KMS-11 (cell line): Measurements from ENCODE around the gene OPN4.

Experiments used
- H2AFZ ChIP-seq: fragments of 200-600 bp; sonication (generic); 2 replicates; pipeline ENCODE4 v1.6.1; 2016; ENCODE audit warnings: antibody characterized with exemption, mixed run types, low read depth
- H3K27ac ChIP-seq: fragments of 200-600 bp; sonication (generic); 2 replicates; pipeline ENCODE4 v1.6.1; 2016; ENCODE audit warnings: mild to moderate bottlenecking, mixed run types
- H3K27me3 ChIP-seq: fragments of 200-600 bp; sonication (generic); 2 replicates; pipeline ENCODE4 v1.6.1; 2017; ENCODE audit warnings: mild to moderate bottlenecking, low read depth, mixed run types, moderate library complexity; ENCODE audit not compliant: insufficient read depth
- H3K36me3 ChIP-seq: fragments of 200-600 bp; sonication (generic); 2 replicates; pipeline ENCODE4 v1.6.1; 2017; ENCODE audit warnings: mild to moderate bottlenecking, mixed run types; ENCODE audit not compliant: insufficient read depth
- H3K4me1 ChIP-seq: fragments of 200-600 bp; sonication (generic); 2 replicates; pipeline ENCODE4 v1.6.1; 2016; ENCODE audit warnings: mild to moderate bottlenecking, low read depth, mixed run types; ENCODE audit not compliant: poor library complexity, severe bottlenecking
- H3K4me2 ChIP-seq: fragments of 200-600 bp; sonication (generic); 2 replicates; pipeline ENCODE4 v1.7.0; 2016; ENCODE audit warnings: mild to moderate bottlenecking, mixed run types
- H3K4me3 ChIP-seq: fragments of 200-600 bp; sonication (generic); IDR thresholded peaks from 2 replicates; pipeline ENCODE4 v1.6.1; 2017; ENCODE audit warnings: low read depth, low read length, mixed read lengths; ENCODE audit not compliant: insufficient read depth
- H3K79me2 ChIP-seq: fragments of 200-600 bp; sonication (generic); 2 replicates; pipeline ENCODE4 v1.6.1; 2016; ENCODE audit warnings: low read depth, mixed run types; ENCODE audit not compliant: insufficient read depth
- H3K9ac ChIP-seq: fragments of 200-600 bp; sonication (generic); 2 replicates; pipeline ENCODE4 v1.6.1; 2016; ENCODE audit warnings: mild to moderate bottlenecking, mixed run types
- H4K20me1 ChIP-seq: fragments of 200-600 bp; sonication (generic); 2 replicates; pipeline ENCODE4 v1.6.1; 2016; ENCODE audit warnings: mild to moderate bottlenecking, mixed run types; ENCODE audit not compliant: insufficient read depth
- TF ChIP-seq, protein P1 (sequence below): fragments of 200-600 bp; sonication (generic); conservative IDR thresholded peaks from 2 replicates; pipeline ENCODE4 v1.6.1; 2017; ENCODE audit warnings: low read depth, mild to moderate bottlenecking, antibody characterized with exemption, low read length, moderate library complexity, mixed read lengths

OPN4 gene

DNA sequence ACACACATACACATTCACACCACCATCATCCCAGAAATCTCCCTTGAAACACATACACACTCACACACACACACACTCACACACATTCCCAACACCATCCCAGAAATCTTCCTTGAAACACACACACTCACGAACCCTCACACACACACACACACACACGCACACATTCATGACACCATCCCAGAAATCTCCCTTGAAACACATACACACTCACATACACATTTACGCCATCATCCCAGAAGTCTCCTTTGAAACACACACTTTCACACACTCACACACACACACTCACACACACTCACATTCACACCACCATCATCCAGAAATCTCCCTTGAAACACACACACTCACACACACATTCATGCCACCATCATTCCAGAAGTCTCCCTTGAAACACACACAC, 360 bp upstream of the OPN4 start:
- Histone ChIP-seq H3K4me2 (no peak overlapping the region), H3K27ac (no peak overlapping the region), H3K36me3 (no peaks in the 10 kb centered on the region), H2AFZ (no peak overlapping the region), H3K4me3 (no peak overlapping the region), H4K20me1 (no peaks in the 10 kb centered on the region), H3K27me3 (no peaks in the 10 kb centered on the region), H3K9ac (no peak overlapping the region), H3K4me1 (no peaks in the 10 kb centered on the region), H3K79me2 (no peaks in the 10 kb centered on the region)
- TF ChIP-seq, protein P1, sequence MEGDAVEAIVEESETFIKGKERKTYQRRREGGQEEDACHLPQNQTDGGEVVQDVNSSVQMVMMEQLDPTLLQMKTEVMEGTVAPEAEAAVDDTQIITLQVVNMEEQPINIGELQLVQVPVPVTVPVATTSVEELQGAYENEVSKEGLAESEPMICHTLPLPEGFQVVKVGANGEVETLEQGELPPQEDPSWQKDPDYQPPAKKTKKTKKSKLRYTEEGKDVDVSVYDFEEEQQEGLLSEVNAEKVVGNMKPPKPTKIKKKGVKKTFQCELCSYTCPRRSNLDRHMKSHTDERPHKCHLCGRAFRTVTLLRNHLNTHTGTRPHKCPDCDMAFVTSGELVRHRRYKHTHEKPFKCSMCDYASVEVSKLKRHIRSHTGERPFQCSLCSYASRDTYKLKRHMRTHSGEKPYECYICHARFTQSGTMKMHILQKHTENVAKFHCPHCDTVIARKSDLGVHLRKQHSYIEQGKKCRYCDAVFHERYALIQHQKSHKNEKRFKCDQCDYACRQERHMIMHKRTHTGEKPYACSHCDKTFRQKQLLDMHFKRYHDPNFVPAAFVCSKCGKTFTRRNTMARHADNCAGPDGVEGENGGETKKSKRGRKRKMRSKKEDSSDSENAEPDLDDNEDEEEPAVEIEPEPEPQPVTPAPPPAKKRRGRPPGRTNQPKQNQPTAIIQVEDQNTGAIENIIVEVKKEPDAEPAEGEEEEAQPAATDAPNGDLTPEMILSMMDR: no peak

GRCh38 chr10:86655173-86655540, 810 bp downstream of the OPN4 start:
- Histone ChIP-seq H3K4me3 (no peak overlapping the region), H3K27ac (no peak overlapping the region), H3K79me2 (no peaks in the 10 kb centered on the region), H3K4me2 (no peak overlapping the region), H2AFZ (no peak overlapping the region), H3K9ac (no peak overlapping the region), H4K20me1 (no peaks in the 10 kb centered on the region), H3K36me3 (no peaks in the 10 kb centered on the region), H3K27me3 (no peaks in the 10 kb centered on the region), H3K4me1 (no peaks in the 10 kb centered on the region)
- TF ChIP-seq, protein P1: no peak

- H3K27ac ChIP-seq: no peak overlapping the region
- H3K36me3 ChIP-seq: no peaks in the 10 kb centered on the region
- TF ChIP-seq, protein P1: no peak
- H3K79me2 ChIP-seq: no peaks in the 10 kb centered on the region
- H3K4me3 ChIP-seq: no peak overlapping the region
- H3K27me3 ChIP-seq: no peaks in the 10 kb centered on the region
- H3K9ac ChIP-seq: no peak overlapping the region
- H3K4me2 ChIP-seq: no peak overlapping the region
- no peaks in the 10 kb centered on the region for H4K20me1 ChIP-seq
- no peak overlapping the region for H2AFZ ChIP-seq
- H3K4me1 ChIP-seq: no peaks in the 10 kb centered on the region
Observed at GRCh38 chr10:86655596-86655995, 1.2 kb downstream of the OPN4 start.

DNA sequence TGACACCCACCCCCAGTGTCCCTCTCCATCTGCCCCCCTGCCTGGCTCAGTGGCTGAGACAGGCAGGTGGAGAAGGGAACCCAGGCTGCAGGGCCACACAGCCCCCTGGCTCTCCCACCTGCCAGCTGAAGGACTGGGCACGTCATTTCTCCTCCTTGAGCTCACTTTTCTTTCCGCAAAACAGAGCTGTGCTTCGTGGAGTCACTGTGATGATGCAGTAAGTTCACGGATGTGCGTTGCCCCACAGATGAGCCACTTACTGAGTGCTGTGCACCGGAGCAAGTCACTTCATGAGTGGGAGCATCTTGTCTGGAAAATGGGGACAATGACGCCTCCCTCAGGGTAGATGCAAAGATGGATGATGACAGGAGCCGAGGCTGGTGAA, 2.7 kb downstream of the OPN4 start:
- Histone ChIP-seq H3K4me1 (no peaks in the 10 kb centered on the region), H4K20me1 (no peaks in the 10 kb centered on the region), H3K79me2 (no peaks in the 10 kb centered on the region), H3K9ac (no peak overlapping the region), H3K4me2 (no peak overlapping the region), H3K27ac (no peak overlapping the region), H3K27me3 (no peaks in the 10 kb centered on the region), H3K36me3 (no peaks in the 10 kb centered on the region), H2AFZ (no peak overlapping the region), H3K4me3 (no peak overlapping the region)
- TF ChIP-seq, protein P1: no peak
